Neutrophil (primary cell): Measurements from ENCODE around the gene DLK1.

Source experiments
- H3K27ac ChIP-seq: fragments of 200-600 bp; sonication (generic); 2 replicates; pipeline ENCODE4 v1.5.1; 2016; ENCODE audit warnings: mild to moderate bottlenecking, moderate library complexity
- H3K27me3 ChIP-seq: fragments of 200-600 bp; sonication (generic); 2 replicates; pipeline ENCODE4 v1.6.0; 2016; ENCODE audit warnings: mild to moderate bottlenecking
- H3K36me3 ChIP-seq: fragments of 200-600 bp; sonication (generic); 2 replicates; pipeline ENCODE4 v1.5.1; 2017
- H3K4me1 ChIP-seq, 2 experiments: fragments of 200-600 bp in 1 of 2; sonication (generic) in 1 of 2; 1 replicate in 1 of 2; 2 replicates in 1 of 2; pipeline versions ENCODE4 v1.5.1 to v1.6.1; 2013 to 2016; ENCODE audit warnings: low read depth in 1 of 2, low read length in 1 of 2, mild to moderate bottlenecking in 1 of 2, moderate library complexity in 1 of 2; ENCODE audit not compliant: control insufficient read depth in 1 of 2, insufficient read depth in 1 of 2
- H3K4me3 ChIP-seq, 2 experiments: fragments of 200-600 bp in 1 of 2; sonication (generic) in 1 of 2; 1 replicate in 1 of 2; 2 replicates in 1 of 2; pipeline ENCODE4 v1.5.1; 2013 to 2016; ENCODE audit warnings: low read depth in 1 of 2, low read length in 1 of 2, mild to moderate bottlenecking in 1 of 2, moderate library complexity in 1 of 2
- H3K9me3 ChIP-seq: fragments of 200-600 bp; sonication (generic); 2 replicates; pipeline ENCODE4 v1.5.1; 2016
- TF ChIP-seq, protein P1 (sequence below): fragments of 200-600 bp; sonication (generic); IDR thresholded peaks from 2 replicates; pipeline ENCODE4 v1.5.1; 2016; ENCODE audit warnings: antibody characterized with exemption

Gene DLK1

DNA sequence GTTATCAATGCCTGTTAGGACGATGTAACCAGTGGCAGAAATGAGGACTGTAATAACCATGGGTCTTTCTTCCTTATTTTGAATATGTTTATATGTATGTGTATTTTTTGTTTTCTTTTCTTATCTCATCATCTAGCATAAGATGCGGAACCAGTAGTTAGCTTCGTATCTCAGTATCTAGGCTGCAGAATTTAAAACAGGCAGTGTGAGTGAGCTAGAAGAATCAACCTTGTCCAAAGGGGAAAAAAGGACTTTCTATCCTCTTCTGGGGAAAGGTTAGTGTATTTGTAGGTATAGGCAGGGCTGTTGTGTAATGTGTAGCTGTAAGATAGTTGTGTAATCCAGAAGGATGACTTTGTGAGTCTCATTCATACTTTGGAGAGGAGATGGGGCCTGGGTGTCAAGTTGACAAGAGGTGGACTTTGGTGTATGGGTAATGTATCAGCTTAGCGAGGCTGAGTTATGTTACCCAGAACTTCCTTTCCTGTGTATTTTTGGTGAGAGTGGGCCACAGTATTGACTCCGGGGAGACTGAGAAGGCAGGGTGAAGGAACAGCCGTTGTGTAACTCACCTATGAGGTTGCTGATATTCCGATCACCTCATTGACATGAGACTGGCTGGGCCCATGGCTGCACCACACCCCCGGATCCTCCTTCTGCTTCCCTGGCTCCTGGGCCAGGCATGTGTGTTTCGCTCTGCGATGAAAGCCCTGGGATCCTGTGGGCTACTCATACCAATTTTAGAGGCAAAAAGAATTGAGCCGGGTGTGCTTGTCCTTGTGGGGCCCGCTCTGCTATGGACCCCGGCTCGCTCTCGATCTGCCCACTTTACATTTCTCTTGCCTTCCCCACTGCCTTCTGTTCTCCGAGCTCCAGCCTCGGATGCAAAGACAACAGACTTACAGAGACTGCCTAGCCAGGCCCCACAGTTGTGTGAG lies 24.3 kb downstream of the DLK1 start:
- Histone ChIP-seq H3K27ac (no peak overlapping the region), H3K27me3 (no peaks in the 10 kb centered on the region), H3K4me1 (peaks cover 4 to 10% of the 10 kb centered on the region in 2 experiments), H3K4me3 (no peak overlapping the region), H3K36me3 (no peaks in the 10 kb centered on the region), H3K9me3 (no peaks in the 10 kb centered on the region)
- TF ChIP-seq, protein P1, sequence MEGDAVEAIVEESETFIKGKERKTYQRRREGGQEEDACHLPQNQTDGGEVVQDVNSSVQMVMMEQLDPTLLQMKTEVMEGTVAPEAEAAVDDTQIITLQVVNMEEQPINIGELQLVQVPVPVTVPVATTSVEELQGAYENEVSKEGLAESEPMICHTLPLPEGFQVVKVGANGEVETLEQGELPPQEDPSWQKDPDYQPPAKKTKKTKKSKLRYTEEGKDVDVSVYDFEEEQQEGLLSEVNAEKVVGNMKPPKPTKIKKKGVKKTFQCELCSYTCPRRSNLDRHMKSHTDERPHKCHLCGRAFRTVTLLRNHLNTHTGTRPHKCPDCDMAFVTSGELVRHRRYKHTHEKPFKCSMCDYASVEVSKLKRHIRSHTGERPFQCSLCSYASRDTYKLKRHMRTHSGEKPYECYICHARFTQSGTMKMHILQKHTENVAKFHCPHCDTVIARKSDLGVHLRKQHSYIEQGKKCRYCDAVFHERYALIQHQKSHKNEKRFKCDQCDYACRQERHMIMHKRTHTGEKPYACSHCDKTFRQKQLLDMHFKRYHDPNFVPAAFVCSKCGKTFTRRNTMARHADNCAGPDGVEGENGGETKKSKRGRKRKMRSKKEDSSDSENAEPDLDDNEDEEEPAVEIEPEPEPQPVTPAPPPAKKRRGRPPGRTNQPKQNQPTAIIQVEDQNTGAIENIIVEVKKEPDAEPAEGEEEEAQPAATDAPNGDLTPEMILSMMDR, result no peak

DNA sequence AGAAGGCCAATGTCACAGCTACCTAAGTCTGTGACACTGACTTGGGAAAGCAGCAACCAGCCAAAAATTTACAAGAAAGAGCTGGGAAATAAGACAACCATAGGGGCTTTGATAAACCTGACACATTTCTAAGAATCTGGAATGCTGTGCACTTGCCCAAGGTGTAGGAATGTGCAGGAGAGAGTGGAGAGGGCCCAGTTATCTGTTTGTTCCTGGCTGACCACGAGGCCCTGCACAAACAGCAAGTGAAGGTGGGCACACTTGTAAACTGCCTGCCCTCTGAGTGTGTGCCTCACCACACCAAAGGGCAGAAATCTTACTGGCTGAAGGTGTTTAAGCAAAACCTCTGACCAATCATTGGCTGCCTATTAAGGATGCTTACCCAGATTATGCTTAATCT lies 27.3 kb downstream of the DLK1 start:
- Histone ChIP-seq H3K9me3 (no peaks in the 10 kb centered on the region), H3K36me3 (no peaks in the 10 kb centered on the region), H3K4me1 (peaks cover 4 to 10% of the 10 kb centered on the region in 2 experiments), H3K27me3 (no peaks in the 10 kb centered on the region), H3K4me3 (no peak overlapping the region), H3K27ac (no peak overlapping the region)
- TF ChIP-seq, protein P1, result no peak

DNA sequence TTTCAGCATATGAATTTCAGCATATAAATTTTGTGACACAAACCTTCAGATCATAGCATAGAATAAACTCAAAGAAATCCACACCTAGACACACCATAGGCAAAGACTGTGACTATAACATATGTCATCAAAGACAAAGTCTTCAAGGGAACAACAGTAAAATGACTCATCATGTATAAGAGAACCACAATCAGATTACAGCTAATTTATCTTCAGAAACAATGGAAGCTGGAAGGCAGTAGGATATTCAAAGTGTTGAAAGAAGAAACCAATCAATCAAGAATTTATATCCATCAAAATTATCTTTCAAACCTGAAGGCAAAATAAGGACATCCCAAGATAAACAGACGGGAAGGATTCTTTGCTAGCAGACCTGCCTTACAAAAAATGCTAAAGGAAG lies 29.0 kb downstream of the DLK1 start:
- Histone ChIP-seq H3K4me3 (no peak overlapping the region), H3K36me3 (no peaks in the 10 kb centered on the region), H3K9me3 (no peaks in the 10 kb centered on the region), H3K27ac (no peak overlapping the region), H3K4me1 (peaks cover 4 to 6% of the 10 kb centered on the region in 2 experiments), H3K27me3 (no peaks in the 10 kb centered on the region)
- TF ChIP-seq, protein P1, result no peak

DNA sequence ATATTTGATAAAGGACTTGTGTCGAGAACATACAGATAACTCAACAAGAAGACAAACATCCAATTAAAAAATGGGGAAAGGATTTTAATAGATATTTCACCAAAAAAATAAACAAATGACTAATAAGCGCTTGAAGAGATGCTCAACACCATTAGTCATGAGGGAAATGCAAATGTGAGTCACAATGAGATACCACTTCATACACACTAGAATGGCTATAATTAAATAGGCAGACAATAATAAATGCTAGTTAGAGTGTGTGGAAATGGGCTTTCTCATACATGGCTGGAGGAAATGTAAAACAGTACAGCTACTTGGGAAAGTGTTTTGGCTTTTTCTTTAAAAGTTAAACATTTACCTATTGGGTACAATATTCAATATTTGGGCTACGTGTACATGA lies 34.8 kb downstream of the DLK1 start:
- Histone ChIP-seq H3K36me3 (no peaks in the 10 kb centered on the region), H3K27me3 (no peaks in the 10 kb centered on the region), H3K4me3 (no peak overlapping the region), H3K27ac (no peak overlapping the region), H3K4me1 (no peaks in the 10 kb centered on the region), H3K9me3 (no peaks in the 10 kb centered on the region)
- TF ChIP-seq, protein P1, result no peak

DNA sequence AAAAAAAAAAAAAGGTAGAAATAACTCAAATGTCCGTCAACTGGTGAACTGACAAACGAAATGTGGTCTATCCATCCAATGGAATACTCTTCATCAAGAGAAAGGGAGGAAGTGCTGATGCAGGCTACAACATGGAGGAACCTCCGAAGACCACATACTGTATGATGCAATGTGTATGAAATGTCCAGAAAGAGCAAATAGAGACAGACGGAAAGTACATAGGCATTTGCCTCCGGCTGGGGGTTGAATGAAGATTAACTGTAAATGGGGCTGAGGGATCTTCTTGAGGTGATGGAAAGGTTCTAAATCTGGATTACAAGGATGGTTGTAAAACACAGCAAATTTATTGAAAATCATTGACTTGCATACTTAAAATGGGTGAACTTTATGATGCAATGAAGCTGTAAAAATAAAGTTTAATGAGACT lies 35.4 kb downstream of the DLK1 start:
- no peaks in the 10 kb centered on the region for H3K9me3 ChIP-seq
- H3K27me3 ChIP-seq, result peaks cover 3% of the 10 kb centered on the region
- TF ChIP-seq, protein P1, result no peak
- H3K36me3 ChIP-seq, result no peaks in the 10 kb centered on the region
- no peak overlapping the region for H3K27ac ChIP-seq
- H3K4me3 ChIP-seq, result no peak overlapping the region
- no peaks in the 10 kb centered on the region for H3K4me1 ChIP-seq
